Osteoblast (primary cell): Measurements from ENCODE around the gene RNF133. TPM values are rescaled to one million over a fixed set of nuclear protein-coding genes. Genes with fewer than 3 reads are reported as not detected.

Experiments
- DNase-seq: peaks from one replicate; pipeline ENCODE4 v3.0.0; 2011; ENCODE audit warnings: low spot score, mixed read lengths; ENCODE audit not compliant: insufficient read length; ENCODE audit errors: missing footprints
- H2AFZ ChIP-seq: 2 replicates; pipeline ENCODE4 v1.6.0; 2011; ENCODE audit warnings: mild to moderate bottlenecking, low read length
- H3K27ac ChIP-seq: 2 replicates; pipeline ENCODE4 v1.5.1; 2011; ENCODE audit warnings: mild to moderate bottlenecking, low read depth, low read length, moderate library complexity
- H3K27me3 ChIP-seq: 2 replicates; pipeline ENCODE4 v1.6.0; 2012; ENCODE audit warnings: mild to moderate bottlenecking, control low read depth, inconsistent platforms, low read length, moderate library complexity; ENCODE audit not compliant: insufficient read depth
- H3K36me3 ChIP-seq: 2 replicates; pipeline ENCODE4 v1.5.1; 2011; ENCODE audit warnings: mild to moderate bottlenecking, low read length, control low read depth, moderate library complexity; ENCODE audit not compliant: insufficient read depth
- H3K4me1 ChIP-seq: 2 replicates; pipeline ENCODE4 v1.5.1; 2011; ENCODE audit warnings: mild to moderate bottlenecking, low read length, control low read depth, moderate library complexity; ENCODE audit not compliant: insufficient read depth
- H3K4me2 ChIP-seq: 2 replicates; pipeline ENCODE4 v1.6.0; 2011; ENCODE audit warnings: mild to moderate bottlenecking, low read length; ENCODE audit not compliant: insufficient read depth
- H3K4me3 ChIP-seq: fragments of 200-600 bp; sonication (generic); 3 replicates; pipeline ENCODE4 v1.5.1; 2012; ENCODE audit warnings: mild to moderate bottlenecking, low read length, inconsistent platforms; ENCODE audit not compliant: insufficient read depth
- H3K79me2 ChIP-seq: 2 replicates; pipeline ENCODE4 v1.6.0; 2012; ENCODE audit warnings: mild to moderate bottlenecking, low read length, control low read depth, inconsistent platforms; ENCODE audit not compliant: insufficient read depth
- H3K9me3 ChIP-seq: 2 replicates; pipeline ENCODE4 v1.5.1; 2011; ENCODE audit warnings: low read depth, low read length, control low read depth
- H4K20me1 ChIP-seq: 2 replicates; pipeline ENCODE4 v1.6.0; 2012; ENCODE audit warnings: mild to moderate bottlenecking, low read length, control low read depth; ENCODE audit not compliant: insufficient read depth
- total RNA-seq: library from RNA; depleted of rRNA; stranded (reverse); fragments of >200 nt; gene quantifications from 2 replicates; pipeline ENCODE4 v1.2.3, GENCODE V29; 2012
- TF ChIP-seq, protein P1 (sequence below): IDR thresholded peaks from 2 replicates; pipeline ENCODE4 v1.5.1; 2011; ENCODE audit warnings: mild to moderate bottlenecking, low read depth, low read length, moderate library complexity; ENCODE audit errors: extremely low read depth

The RNF133 gene, protein sequence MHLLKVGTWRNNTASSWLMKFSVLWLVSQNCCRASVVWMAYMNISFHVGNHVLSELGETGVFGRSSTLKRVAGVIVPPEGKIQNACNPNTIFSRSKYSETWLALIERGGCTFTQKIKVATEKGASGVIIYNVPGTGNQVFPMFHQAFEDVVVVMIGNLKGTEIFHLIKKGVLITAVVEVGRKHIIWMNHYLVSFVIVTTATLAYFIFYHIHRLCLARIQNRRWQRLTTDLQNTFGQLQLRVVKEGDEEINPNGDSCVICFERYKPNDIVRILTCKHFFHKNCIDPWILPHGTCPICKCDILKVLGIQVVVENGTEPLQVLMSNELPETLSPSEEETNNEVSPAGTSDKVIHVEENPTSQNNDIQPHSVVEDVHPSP
- total RNA-seq = 0.36 and 0.59 TPM in 2 replicates

DNA sequence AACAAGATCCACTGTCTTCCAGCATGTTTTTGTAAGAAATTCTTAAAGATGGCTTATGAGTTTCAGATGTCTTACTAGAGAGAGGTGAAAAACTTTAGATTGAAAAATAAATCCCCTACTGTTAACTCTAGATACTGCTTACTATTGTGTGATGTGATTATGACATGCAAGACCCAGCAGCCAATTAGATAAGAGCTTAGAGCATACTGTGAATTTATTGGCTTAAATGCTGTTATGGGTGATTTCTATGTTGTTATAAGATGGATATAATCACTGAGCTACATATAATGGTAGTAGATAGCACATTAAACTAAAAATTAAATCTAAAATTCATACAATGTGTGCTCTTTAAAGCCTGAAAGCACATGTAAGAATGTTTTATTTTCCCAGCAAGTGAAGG is at the start of gene RNF133:
RNF133 (minus strand) TSS at position 101 of the 400 bp plus-strand sequence. CDS start 199 bp downstream, outside the sequence.
- Histone ChIP-seq H2AFZ (no peak within 1 kb of the TSS), H3K27me3 (no peaks in the 10 kb centered on the region)
- no peak for DNase-seq

GRCh38 chr7:122748195-122748594 is 49.3 kb upstream of the RNF133 start:
- no peak overlapping the region for H3K4me2 ChIP-seq
- H3K4me3 ChIP-seq = no peak overlapping the region
- TF ChIP-seq, protein P1, sequence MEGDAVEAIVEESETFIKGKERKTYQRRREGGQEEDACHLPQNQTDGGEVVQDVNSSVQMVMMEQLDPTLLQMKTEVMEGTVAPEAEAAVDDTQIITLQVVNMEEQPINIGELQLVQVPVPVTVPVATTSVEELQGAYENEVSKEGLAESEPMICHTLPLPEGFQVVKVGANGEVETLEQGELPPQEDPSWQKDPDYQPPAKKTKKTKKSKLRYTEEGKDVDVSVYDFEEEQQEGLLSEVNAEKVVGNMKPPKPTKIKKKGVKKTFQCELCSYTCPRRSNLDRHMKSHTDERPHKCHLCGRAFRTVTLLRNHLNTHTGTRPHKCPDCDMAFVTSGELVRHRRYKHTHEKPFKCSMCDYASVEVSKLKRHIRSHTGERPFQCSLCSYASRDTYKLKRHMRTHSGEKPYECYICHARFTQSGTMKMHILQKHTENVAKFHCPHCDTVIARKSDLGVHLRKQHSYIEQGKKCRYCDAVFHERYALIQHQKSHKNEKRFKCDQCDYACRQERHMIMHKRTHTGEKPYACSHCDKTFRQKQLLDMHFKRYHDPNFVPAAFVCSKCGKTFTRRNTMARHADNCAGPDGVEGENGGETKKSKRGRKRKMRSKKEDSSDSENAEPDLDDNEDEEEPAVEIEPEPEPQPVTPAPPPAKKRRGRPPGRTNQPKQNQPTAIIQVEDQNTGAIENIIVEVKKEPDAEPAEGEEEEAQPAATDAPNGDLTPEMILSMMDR = no peak
- DNase-seq = no peak
- H3K4me1 ChIP-seq = no peaks in the 10 kb centered on the region
- no peaks in the 10 kb centered on the region for H4K20me1 ChIP-seq
- H3K79me2 ChIP-seq = no peaks in the 10 kb centered on the region
- no peaks in the 10 kb centered on the region for H3K9me3 ChIP-seq
- no peaks in the 10 kb centered on the region for H3K27me3 ChIP-seq
- no peak overlapping the region for H2AFZ ChIP-seq
- H3K36me3 ChIP-seq = no peaks in the 10 kb centered on the region
- no peak overlapping the region for H3K27ac ChIP-seq

More for the DNA sequence above, at the start of gene RNF133:
- H3K4me1 ChIP-seq = no peaks in the 10 kb centered on the region
- no peaks in the 10 kb centered on the region for H4K20me1 ChIP-seq
- no peaks in the 10 kb centered on the region for H3K36me3 ChIP-seq
- TF ChIP-seq, protein P1 = no peak
- no peaks in the 10 kb centered on the region for H3K79me2 ChIP-seq
- H3K9me3 ChIP-seq = no peaks in the 10 kb centered on the region
- no peak within 1 kb of the TSS for H3K27ac ChIP-seq
- H3K4me2 ChIP-seq = no peak within 1 kb of the TSS
- no peak within 1 kb of the TSS for H3K4me3 ChIP-seq

- Histone ChIP-seq H3K4me2 (no peak overlapping the region), H3K4me3 (no peak overlapping the region), H4K20me1 (no peaks in the 10 kb centered on the region), H3K27me3 (no peaks in the 10 kb centered on the region), H3K79me2 (no peaks in the 10 kb centered on the region), H2AFZ (no peak overlapping the region), H3K9me3 (no peaks in the 10 kb centered on the region), H3K36me3 (no peaks in the 10 kb centered on the region), H3K4me1 (no peaks in the 10 kb centered on the region), H3K27ac (no peak overlapping the region)
- no peak for DNase-seq
- TF ChIP-seq, protein P1 = no peak
Observed at GRCh38 chr7:122746948-122747347, 48.0 kb upstream of the RNF133 start.

GRCh38 chr7:122743211-122743610 is 44.3 kb upstream of the RNF133 start:
- H3K9me3 ChIP-seq = no peaks in the 10 kb centered on the region
- H3K79me2 ChIP-seq = no peaks in the 10 kb centered on the region
- no peak overlapping the region for H3K4me3 ChIP-seq
- no peak overlapping the region for H2AFZ ChIP-seq
- H3K36me3 ChIP-seq = no peaks in the 10 kb centered on the region
- H3K4me2 ChIP-seq = no peak overlapping the region
- H4K20me1 ChIP-seq = no peaks in the 10 kb centered on the region
- DNase-seq = no peak
- no peaks in the 10 kb centered on the region for H3K27me3 ChIP-seq
- no peak overlapping the region for H3K27ac ChIP-seq
- TF ChIP-seq, protein P1 = no peak
- H3K4me1 ChIP-seq = no peaks in the 10 kb centered on the region
